Heart left ventricle (tissue), 13 donors: ENCODE results near the gene DNTT.

Source experiments
- POLR2A ChIP-seq, 2 donors: fragments of 450-650 bp; IDR thresholded peaks; one replicate each; pipeline ENCODE4 v1.6.1; 2017; ENCODE audit warnings: antibody characterized with exemption in 2 of 2, mild to moderate bottlenecking in 2 of 2, moderate library complexity in 2 of 2
- TF ChIP-seq, protein P1 (sequence below), 12 donors: fragments of 200-600 bp; sonication (generic) in 4 of 12; IDR thresholded peaks; one replicate each; pipeline versions ENCODE4 v1.5.0 to v1.8.0; 2018 to 2022; ENCODE audit warnings: antibody characterized with exemption in 12 of 12, mild to moderate bottlenecking in 5 of 12
- donor health status: ischemic (EF 13 %, LVEDD 7.1; RV severe dilation, severe dysfunction).
- donor health status: DM: no; HTN: yes; CAD: no.
- donor health status: DM: no; HTN: no; CAD: no.
- donor health status: ischemic (EF 25% LVEDD 6.9; RV normal size, moderate dysfunction).
- donor health status: ischemic (EF 25% LVEDD 5.7; RV mildly dilated, moderate dysfunction).
- donor health status: ischemic (EF 35%, LVEDD 5.7; RV mildly dilated, moderate dysfunction).
- donor health status: nonischemic (EF 11% LVEDD 7.7; RV severe dilation, severe dysfunction).
- donor health status: DM: yes; HTN: yes; CAD: no.
- donor health status: PGD.
- donor health status: ischemic (EF 29% LVEDD 5.4; RV normal size, mild dysfunction).
- donor health status: nonischemic (EF 23%, LVEDD 6.1; RV moderate dilation, normal function).

DNA sequence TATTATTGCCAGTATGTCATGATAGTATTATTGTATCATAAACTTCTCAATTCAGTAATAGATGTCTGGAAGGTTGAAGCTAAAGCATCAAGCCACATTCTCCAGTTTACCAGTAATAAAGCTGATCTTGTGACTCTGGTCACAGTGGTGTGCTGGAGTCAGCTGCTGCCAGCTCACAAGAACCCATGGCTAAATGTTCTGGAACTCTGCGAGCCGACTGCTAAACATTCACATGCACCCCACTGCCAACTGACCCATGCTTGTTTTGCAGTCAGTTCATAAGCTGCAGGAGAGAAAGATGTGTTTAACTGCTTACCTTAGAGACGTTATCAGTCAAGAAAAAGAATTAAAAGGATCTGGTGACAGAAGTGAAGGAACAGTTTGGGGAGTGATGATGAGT is 5.9 kb upstream of the DNTT start:
- TF ChIP-seq, protein P1, sequence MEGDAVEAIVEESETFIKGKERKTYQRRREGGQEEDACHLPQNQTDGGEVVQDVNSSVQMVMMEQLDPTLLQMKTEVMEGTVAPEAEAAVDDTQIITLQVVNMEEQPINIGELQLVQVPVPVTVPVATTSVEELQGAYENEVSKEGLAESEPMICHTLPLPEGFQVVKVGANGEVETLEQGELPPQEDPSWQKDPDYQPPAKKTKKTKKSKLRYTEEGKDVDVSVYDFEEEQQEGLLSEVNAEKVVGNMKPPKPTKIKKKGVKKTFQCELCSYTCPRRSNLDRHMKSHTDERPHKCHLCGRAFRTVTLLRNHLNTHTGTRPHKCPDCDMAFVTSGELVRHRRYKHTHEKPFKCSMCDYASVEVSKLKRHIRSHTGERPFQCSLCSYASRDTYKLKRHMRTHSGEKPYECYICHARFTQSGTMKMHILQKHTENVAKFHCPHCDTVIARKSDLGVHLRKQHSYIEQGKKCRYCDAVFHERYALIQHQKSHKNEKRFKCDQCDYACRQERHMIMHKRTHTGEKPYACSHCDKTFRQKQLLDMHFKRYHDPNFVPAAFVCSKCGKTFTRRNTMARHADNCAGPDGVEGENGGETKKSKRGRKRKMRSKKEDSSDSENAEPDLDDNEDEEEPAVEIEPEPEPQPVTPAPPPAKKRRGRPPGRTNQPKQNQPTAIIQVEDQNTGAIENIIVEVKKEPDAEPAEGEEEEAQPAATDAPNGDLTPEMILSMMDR (IDR thresholded peaks at IDR 0.05), result no peak
- no peak for TF ChIP-seq POLR2A (IDR thresholded peaks at IDR 0.05)
